Activated CD8-positive, alpha-beta memory T cell treated with anti-CD3 and anti-CD28 coated beads, Interleukin-2, amount 50 U/mL, for 4 hours (primary cell): ENCODE results near the gene APOBEC3A.
A peak's percentile ranks its signal among the peaks of the same experiment; 100 is the strongest.

ENCODE experiments used
- DNase-seq: peaks from one replicate; pipeline ENCODE4 v3.0.0-alpha.2; 2020

Gene APOBEC3A

GRCh38 chr22:38957046-38957770 lies at the start of gene APOBEC3A:
Gene APOBEC3A, plus strand, starts transcription at chr22:38957609. Its CDS starts 83 bp downstream, at chr22:38957692.
- no peak for DNase-seq

- DNase-seq: no peak
These were observed 49.6 kb upstream of the APOBEC3A start for GRCh38 chr22:38907767-38908166.

GRCh38 chr22:38911434-38911833 lies 46.0 kb upstream of the APOBEC3A start:
- DNase-seq: no peak

GRCh38 chr22:38919631-38920190 lies 37.7 kb upstream of the APOBEC3A start:
- DNase-seq: no peak

GRCh38 chr22:38921120-38921519 lies 36.3 kb upstream of the APOBEC3A start:
- no peak for DNase-seq

GRCh38 chr22:38921806-38922205 lies 35.6 kb upstream of the APOBEC3A start:
- DNase-seq: no peak

- no peak for DNase-seq
These were observed 33.7 kb upstream of the APOBEC3A start for GRCh38 chr22:38923463-38924346.

GRCh38 chr22:38924347-38924952 lies 33.0 kb upstream of the APOBEC3A start:
- no peak for DNase-seq

- no peak for DNase-seq
These were observed 31.8 kb upstream of the APOBEC3A start for GRCh38 chr22:38925571-38926041.

GRCh38 chr22:38927033-38927781 lies 30.2 kb upstream of the APOBEC3A start:
- peak; percentile 46 for DNase-seq

GRCh38 chr22:38930512-38930911 lies 26.9 kb upstream of the APOBEC3A start:
- no peak for DNase-seq

GRCh38 chr22:38935023-38935422 lies 22.4 kb upstream of the APOBEC3A start:
- DNase-seq: no peak

- no peak for DNase-seq
These were observed 21.8 kb upstream of the APOBEC3A start for GRCh38 chr22:38935616-38936015.

GRCh38 chr22:38936562-38936961 lies 20.8 kb upstream of the APOBEC3A start:
- DNase-seq: no peak

GRCh38 chr22:38937036-38937435 lies 20.4 kb upstream of the APOBEC3A start:
- DNase-seq: no peak

- no peak for DNase-seq
These were observed 19.9 kb upstream of the APOBEC3A start for GRCh38 chr22:38937541-38937940.

GRCh38 chr22:38938221-38938620 lies 19.2 kb upstream of the APOBEC3A start:
- no peak for DNase-seq

GRCh38 chr22:38938925-38939324 lies 18.5 kb upstream of the APOBEC3A start:
- no peak for DNase-seq

- no peak for DNase-seq
These were observed 16.5 kb upstream of the APOBEC3A start for GRCh38 chr22:38940811-38941384.

- DNase-seq: peak; percentile 59
These were observed 15.9 kb upstream of the APOBEC3A start for GRCh38 chr22:38941488-38941987.

- no peak for DNase-seq
These were observed 14.7 kb upstream of the APOBEC3A start for GRCh38 chr22:38942702-38943101.

GRCh38 chr22:38943201-38943600 lies 14.2 kb upstream of the APOBEC3A start:
- no peak for DNase-seq
